ENCODE results near the gene SOCS7.
"Not testable (repeated sequence)": the region's sequence is repeated elsewhere in the genome, so short reads cannot be mapped to it uniquely, and the experiment has no call there.

The SOCS7 gene

GRCh38 chr17:38435795-38436194 is 84.2 kb downstream of the SOCS7 start:
- ATAC-seq, result no peak; the same call in 2 of the 3 replicates
- TF ChIP-seq PATZ1 (CRISPR knock-in tag; IDR thresholded peaks at IDR 0.05; ENCODE audit: borderline replicate concordance), result no peak
- no peak for TF ChIP-seq PPARA (CRISPR knock-in tag; IDR thresholded peaks at IDR 0.05; ENCODE audit: borderline replicate concordance)
- TF ChIP-seq ARNTL (CRISPR knock-in tag; IDR thresholded peaks at IDR 0.05; ENCODE audit: borderline replicate concordance, low read depth), result no peak
- TF ChIP-seq TOX (CRISPR knock-in tag; IDR thresholded peaks at IDR 0.05; ENCODE audit: borderline replicate concordance), result no peak

- no peak for ATAC-seq
- TF ChIP-seq ZFP30 (CRISPR knock-in tag; IDR thresholded peaks at IDR 0.05) (no peak), PPARA (CRISPR knock-in tag; IDR thresholded peaks at IDR 0.05; ENCODE audit: borderline replicate concordance) (no peak), ARNTL (CRISPR knock-in tag; IDR thresholded peaks at IDR 0.05; ENCODE audit: borderline replicate concordance, low read depth) (no peak), ZNF565 (CRISPR knock-in tag; conservative IDR thresholded peaks at IDR 0.05; ENCODE audit: low read depth) (no peak), TSHZ2 (CRISPR knock-in tag; IDR thresholded peaks at IDR 0.05) (no peak), TCF4 (CRISPR knock-in tag; IDR thresholded peaks at IDR 0.05; ENCODE audit: borderline replicate concordance) (no peak), ESRRG (CRISPR knock-in tag; IDR thresholded peaks at IDR 0.05) (no peak), OSR1 (CRISPR knock-in tag; IDR thresholded peaks at IDR 0.05) (no peak), POU6F1 (CRISPR knock-in tag; IDR thresholded peaks at IDR 0.05; ENCODE audit: borderline replicate concordance, low read depth) (no peak), RARB (CRISPR knock-in tag; IDR thresholded peaks at IDR 0.05) (no peak), CREB5 (CRISPR knock-in tag; IDR thresholded peaks at IDR 0.05; ENCODE audit: low read depth) (no peak), PATZ1 (CRISPR knock-in tag; IDR thresholded peaks at IDR 0.05; ENCODE audit: borderline replicate concordance) (no peak), TOX (CRISPR knock-in tag; IDR thresholded peaks at IDR 0.05; ENCODE audit: borderline replicate concordance) (no peak), BACH2 (CRISPR knock-in tag; IDR thresholded peaks at IDR 0.05; ENCODE audit: borderline replicate concordance) (no peak)
These were observed 84.7 kb downstream of the SOCS7 start for GRCh38 chr17:38436386-38436785.

- not testable (repeated sequence) for ATAC-seq
These were observed 85.7 kb downstream of the SOCS7 start for GRCh38 chr17:38437313-38437712.

- ATAC-seq, result no peak
- no peak for TF ChIP-seq RARB (CRISPR knock-in tag; IDR thresholded peaks at IDR 0.05)
- TF ChIP-seq TSHZ2 (CRISPR knock-in tag; IDR thresholded peaks at IDR 0.05), result no peak
- TF ChIP-seq ZFP3 (CRISPR knock-in tag; IDR thresholded peaks at IDR 0.05), result no peak
- no peak for TF ChIP-seq CSDC2 (CRISPR knock-in tag; IDR thresholded peaks at IDR 0.05)
- no peak for TF ChIP-seq ZC3H10 (CRISPR knock-in tag; IDR thresholded peaks at IDR 0.05)
- no peak for TF ChIP-seq ZFP30 (CRISPR knock-in tag; IDR thresholded peaks at IDR 0.05)
- TF ChIP-seq TOX (CRISPR knock-in tag; IDR thresholded peaks at IDR 0.05; ENCODE audit: borderline replicate concordance), result no peak
These were observed 87.8 kb downstream of the SOCS7 start for GRCh38 chr17:38439436-38439835.

All from SK-N-SH treated with all-trans-retinoic acid at 6 μM for 48 hours (cell line).